MM.1S (cell line): ENCODE data around the gene CHGA.

Experiments
- CTCF ChIP-seq: fragments of 300-600 bp; sonication (generic); IDR thresholded peaks from 2 replicates; pipeline ENCODE4 v1.5.1; 2016; ENCODE audit warnings: antibody characterized with exemption, low read length, mixed read lengths
- EZH2 ChIP-seq: fragments of 300-600 bp; sonication (generic); optimal IDR thresholded peaks from 2 replicates; pipeline ENCODE3; 2017; ENCODE audit warnings: low read depth, mild to moderate bottlenecking, antibody characterized with exemption, low read length, mixed read lengths
- EZH2phosphoT487 ChIP-seq: fragments of 300-600 bp; sonication (generic); IDR thresholded peaks from 2 replicates; pipeline ENCODE4 v1.6.1; 2018; ENCODE audit warnings: antibody characterized with exemption, low read length

- TF ChIP-seq CTCF (no peak), EZH2 (no peak), EZH2phosphoT487 (no peak)
Observed at GRCh38 chr14:92971601-92972180, 48.7 kb downstream of the CHGA start.
